Right lobe of liver (tissue), 6 donors: ENCODE results near the gene TBC1D2. TPM values are rescaled to one million over a fixed set of nuclear protein-coding genes. Genes with fewer than 3 reads are reported as not detected.

Experiments used
- ATAC-seq, 4 donors: fragments of 200-7000 bp; cut with Tn5 transposase; one replicate each; pipeline ENCODE4 v1.9.1; 2020; ENCODE audit warnings: mild to moderate bottlenecking in 4 of 4, moderate library complexity in 4 of 4
- DNase-seq, 3 donors: peaks; one replicate each; pipeline ENCODE4 v3.0.0-alpha.2; 2020
- H3K27ac ChIP-seq, 3 donors: fragments of 200-600 bp; one replicate each; pipeline ENCODE4 v1.8.0; 2022
- H3K27me3 ChIP-seq, 2 donors: fragments of 200-600 bp; one replicate each; pipeline ENCODE4 v1.8.0; 2022
- H3K36me3 ChIP-seq, 4 donors: fragments of 200-600 bp; sonication (generic) in 1 of 4; one replicate each; pipeline versions ENCODE4 v1.5.1 to v1.8.0; 2017 to 2022; ENCODE audit warnings: control low read depth in 1 of 4
- H3K4me1 ChIP-seq, 4 donors: fragments of 200-600 bp; sonication (generic) in 1 of 4; one replicate each; pipeline versions ENCODE4 v1.5.1 to v1.8.0; 2017 to 2022; ENCODE audit warnings: control low read depth in 1 of 4
- H3K4me3 ChIP-seq, 3 donors: fragments of 200-600 bp; one replicate each; pipeline ENCODE4 v1.8.0; 2022
- H3K9me3 ChIP-seq, 4 donors: fragments of 200-600 bp; sonication (generic) in 1 of 4; one replicate each; pipeline versions ENCODE4 v1.5.1 to v1.8.0; 2017 to 2022; ENCODE audit warnings: control low read depth in 1 of 4
- POLR2A ChIP-seq: fragments of 450-650 bp; IDR thresholded peaks from one replicate; pipeline ENCODE4 v1.6.1; 2017; ENCODE audit warnings: antibody characterized with exemption, mild to moderate bottlenecking
- WGBS: methylation state at CpG from one replicate; pipeline ENCODE4 v1.1.6; 2018; ENCODE audit warnings: low coverage, low lambda C conversion rate; ENCODE audit not compliant: insufficient coverage; ENCODE audit errors: missing lambda C conversion rate; 5-methylcytosine and 5-hydroxymethylcytosine counted together
- intact Hi-C, 2 donors: fragments of 100-400 bp; cut with DNase I; formaldehyde crosslinking; loops; one replicate each; pipeline versions ENCODE4 v1.11.2 to v1.14.1; 2022
- total RNA-seq, 6 experiments: library from RNA; depleted of rRNA in 2 of 6; stranded (reverse); fragments of >200 nt in 2 of 6; fragmentation: NEBNext Ultra II Directional in 3 of 6; extraction: Animal tissue kit (Norgen Biotek cat#: 25700) in 3 of 6; gene quantifications; one replicate each; pipeline versions ENCODE4 v1.1.0 to v1.2.4, GENCODE V29; 2016 to 2023
- TF ChIP-seq, protein P1 (sequence below), 4 donors: fragments of 200-600 bp in 3 of 4; fragments of 450-650 bp in 1 of 4; IDR thresholded peaks; one replicate each; pipeline versions ENCODE4 v1.5.1 to v1.8.0; 2016 to 2022; ENCODE audit warnings: antibody characterized with exemption in 4 of 4, mild to moderate bottlenecking in 2 of 4
- donor health status: DM: no; HTN: yes; CAD: no.
- donor health status: DM: no; HTN: no; CAD: no.
- donor health status: DM: no; HTN: no; CAD: no.
- donor health status: DM: no; HTN: yes; CAD: no.
- donor health status: DM: no; HTN: yes; CAD: no.

The TBC1D2 gene
- total RNA-seq, 6 experiments from 2014 or later = 5.1 to 17.5 (median 9.7) TPM

DNA sequence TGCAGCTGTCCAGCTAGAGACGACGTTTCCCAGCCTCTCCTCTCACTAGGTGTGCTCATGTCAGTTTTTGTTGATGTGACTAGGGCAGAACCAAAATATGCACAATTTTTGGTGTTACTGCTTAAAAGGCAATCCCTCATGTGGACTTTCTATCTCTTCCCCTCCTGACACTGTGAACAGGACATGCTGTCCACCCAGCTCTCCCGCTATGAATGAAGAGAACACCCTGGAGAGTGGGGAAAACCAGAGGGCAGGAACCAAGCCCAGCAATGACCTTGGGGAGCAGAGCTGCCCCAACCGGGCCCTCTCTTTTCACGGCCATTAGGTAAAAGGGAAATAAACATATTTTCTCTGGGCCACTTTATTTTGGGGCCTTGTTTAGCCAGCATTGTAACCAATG lies 46.7 kb upstream of the TBC1D2 start:
- 75% methylated on average over 5 of the region's 5 CpGs for WGBS

DNA sequence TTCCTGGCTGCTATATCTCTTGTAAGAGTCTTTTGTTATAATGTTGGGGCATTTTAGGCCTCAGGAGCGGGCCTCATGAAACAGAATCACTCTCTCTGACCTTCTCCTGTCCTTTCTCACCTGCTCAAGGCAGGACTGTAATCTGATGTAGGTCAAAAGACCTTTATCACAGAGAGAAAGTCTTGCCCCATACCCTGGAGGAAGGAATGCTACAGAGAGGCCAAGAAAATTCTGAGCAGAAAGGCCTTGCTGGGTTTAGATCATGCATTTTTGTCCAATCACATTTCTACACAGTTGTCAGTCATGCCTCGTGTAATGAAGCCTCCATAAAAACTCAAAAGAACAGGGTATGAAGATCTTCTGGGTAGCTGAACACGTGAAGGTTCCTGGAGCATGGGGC lies 45.2 kb upstream of the TBC1D2 start:
- 92% methylated on average over 3 of the region's 3 CpGs for WGBS
- Histone ChIP-seq H3K4me1 (no peaks in the 10 kb centered on the region), H3K9me3 (no peaks in the 10 kb centered on the region), H3K4me3 (no peak overlapping the region), H3K36me3 (no peaks in the 10 kb centered on the region), H3K27ac (no peak overlapping the region), H3K27me3 (no peaks in the 10 kb centered on the region)
- ATAC-seq (no peak), DNase-seq (no peak)
- intact Hi-C loops = no loop called here
- TF ChIP-seq, protein P1, sequence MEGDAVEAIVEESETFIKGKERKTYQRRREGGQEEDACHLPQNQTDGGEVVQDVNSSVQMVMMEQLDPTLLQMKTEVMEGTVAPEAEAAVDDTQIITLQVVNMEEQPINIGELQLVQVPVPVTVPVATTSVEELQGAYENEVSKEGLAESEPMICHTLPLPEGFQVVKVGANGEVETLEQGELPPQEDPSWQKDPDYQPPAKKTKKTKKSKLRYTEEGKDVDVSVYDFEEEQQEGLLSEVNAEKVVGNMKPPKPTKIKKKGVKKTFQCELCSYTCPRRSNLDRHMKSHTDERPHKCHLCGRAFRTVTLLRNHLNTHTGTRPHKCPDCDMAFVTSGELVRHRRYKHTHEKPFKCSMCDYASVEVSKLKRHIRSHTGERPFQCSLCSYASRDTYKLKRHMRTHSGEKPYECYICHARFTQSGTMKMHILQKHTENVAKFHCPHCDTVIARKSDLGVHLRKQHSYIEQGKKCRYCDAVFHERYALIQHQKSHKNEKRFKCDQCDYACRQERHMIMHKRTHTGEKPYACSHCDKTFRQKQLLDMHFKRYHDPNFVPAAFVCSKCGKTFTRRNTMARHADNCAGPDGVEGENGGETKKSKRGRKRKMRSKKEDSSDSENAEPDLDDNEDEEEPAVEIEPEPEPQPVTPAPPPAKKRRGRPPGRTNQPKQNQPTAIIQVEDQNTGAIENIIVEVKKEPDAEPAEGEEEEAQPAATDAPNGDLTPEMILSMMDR (IDR thresholded peaks at IDR 0.05) = no peak
- no peak for TF ChIP-seq POLR2A

More for the DNA sequence above, 46.7 kb upstream of the TBC1D2 start:
- TF ChIP-seq, protein P1 (IDR thresholded peaks at IDR 0.05) = no peak
- TF ChIP-seq POLR2A = no peak
- no peak for ATAC-seq
- no peaks in the 10 kb centered on the region for H3K4me1 ChIP-seq
- H3K27ac ChIP-seq = no peak overlapping the region
- no peak overlapping the region for H3K4me3 ChIP-seq
- no peaks in the 10 kb centered on the region for H3K36me3 ChIP-seq
- intact Hi-C loops = no loop called here
- H3K27me3 ChIP-seq = no peaks in the 10 kb centered on the region
- no peaks in the 10 kb centered on the region for H3K9me3 ChIP-seq
- DNase-seq = no peak

DNA sequence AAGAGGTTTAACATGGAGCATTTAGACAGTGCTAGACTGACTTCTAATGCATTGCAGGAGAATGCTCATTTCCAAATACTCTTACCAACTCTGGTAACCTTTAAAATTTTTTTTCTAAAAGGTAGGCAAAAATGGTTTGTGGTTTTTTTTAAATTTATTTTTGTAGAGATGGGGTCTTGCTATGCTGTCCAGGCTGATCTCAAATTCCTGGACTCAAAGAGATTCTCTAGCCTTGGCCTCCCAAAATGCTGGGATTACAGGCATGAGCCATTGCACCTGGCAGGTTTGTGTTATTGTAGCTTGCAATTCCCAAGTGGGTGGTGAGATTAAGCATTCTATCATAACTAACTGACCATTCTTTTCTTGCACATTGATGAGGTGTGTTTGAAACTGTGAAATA lies 43.0 kb upstream of the TBC1D2 start:
- no peak overlapping the region for H3K27ac ChIP-seq
- DNase-seq (no peak), ATAC-seq (no peak)
- intact Hi-C loops = no loop called here
- no peaks in the 10 kb centered on the region for H3K9me3 ChIP-seq
- no peaks in the 10 kb centered on the region for H3K36me3 ChIP-seq
- no peak for TF ChIP-seq POLR2A
- TF ChIP-seq, protein P1 (IDR thresholded peaks at IDR 0.05) = no peak
- no peaks in the 10 kb centered on the region for H3K27me3 ChIP-seq
- no peak overlapping the region for H3K4me3 ChIP-seq
- H3K4me1 ChIP-seq = no peaks in the 10 kb centered on the region

DNA sequence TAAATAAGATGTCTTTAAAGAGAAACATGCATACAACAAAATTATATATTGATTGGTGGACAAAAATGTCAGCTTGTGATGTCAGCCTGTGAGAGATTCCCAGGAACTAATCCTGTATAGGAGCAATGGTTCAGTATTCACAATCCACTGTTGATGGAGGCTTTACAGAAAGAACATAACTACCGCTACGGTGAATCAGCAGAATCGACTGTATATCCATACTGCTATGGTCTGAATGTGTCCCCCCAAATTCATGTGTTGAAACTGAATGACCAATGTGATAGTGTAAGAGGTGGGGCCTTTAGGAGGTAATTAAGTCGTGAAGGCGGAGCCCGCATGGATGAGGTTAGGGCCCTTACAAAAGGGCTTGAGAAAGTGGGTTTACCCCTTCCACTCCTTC lies 40.4 kb upstream of the TBC1D2 start:
- ATAC-seq (no peak), DNase-seq (no peak)
- no peak overlapping the region for H3K4me3 ChIP-seq
- H3K27ac ChIP-seq = no peak overlapping the region
- TF ChIP-seq, protein P1 (IDR thresholded peaks at IDR 0.05) = no peak
- TF ChIP-seq POLR2A = no peak
- H3K27me3 ChIP-seq = no peaks in the 10 kb centered on the region
- no peaks in the 10 kb centered on the region for H3K36me3 ChIP-seq
- WGBS = 72% methylated on average over 6 of the region's 6 CpGs
- no peaks in the 10 kb centered on the region for H3K9me3 ChIP-seq
- no peaks in the 10 kb centered on the region for H3K4me1 ChIP-seq
- intact Hi-C loops = no loop called here

DNA sequence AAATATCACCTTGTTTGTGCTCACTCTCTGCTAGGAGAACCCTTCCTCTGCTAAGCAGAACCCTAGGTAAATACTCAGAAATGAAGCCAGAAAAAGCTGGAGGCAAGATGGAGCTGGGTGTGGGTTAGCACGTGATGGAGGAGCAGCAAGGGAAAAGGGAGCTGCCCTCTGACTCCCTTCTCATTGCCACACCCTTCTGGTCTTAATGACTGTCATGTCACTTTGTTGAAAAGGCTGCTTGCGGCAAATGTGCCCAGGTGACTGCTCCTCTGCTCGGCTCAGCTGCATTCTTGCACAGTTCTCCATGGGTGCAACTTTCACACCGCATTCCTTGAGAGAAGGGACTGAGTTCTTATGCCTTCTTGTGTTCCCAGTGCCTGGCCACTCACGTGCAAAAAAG lies 36.4 kb upstream of the TBC1D2 start:
- Histone ChIP-seq H3K4me1 (no peaks in the 10 kb centered on the region), H3K27me3 (no peaks in the 10 kb centered on the region), H3K36me3 (no peaks in the 10 kb centered on the region), H3K27ac (no peak overlapping the region), H3K9me3 (no peaks in the 10 kb centered on the region), H3K4me3 (no peak overlapping the region)
- WGBS = 49% methylated on average over 5 of the region's 5 CpGs
- DNase-seq (no peak), ATAC-seq (no peak)
- TF ChIP-seq POLR2A = no peak
- TF ChIP-seq, protein P1 (IDR thresholded peaks at IDR 0.05) = no peak
- intact Hi-C loops = no loop called here
